VCaP (cell line): ENCODE data around the gene ZPBP2.
"Not testable (repeated sequence)": the region's sequence is repeated elsewhere in the genome, so short reads cannot be mapped to it uniquely, and the experiment has no call there.

Source experiments
- H3K27ac ChIP-seq: fragments of 450-650 bp; 2 replicates; pipeline ENCODE4 v1.5.1; 2017
- CTCF ChIP-seq: fragments of 450-650 bp; conservative IDR thresholded peaks from 2 replicates; pipeline ENCODE4 v1.5.1; 2017; ENCODE audit warnings: mild to moderate bottlenecking, moderate library complexity

ZPBP2 gene

GRCh38 chr17:39841134-39841683 lies 26.8 kb upstream of the ZPBP2 start:
- TF ChIP-seq CTCF = no peak
- H3K27ac ChIP-seq = no peak overlapping the region

- TF ChIP-seq CTCF = no peak
- no peak overlapping the region for H3K27ac ChIP-seq
Observed at GRCh38 chr17:39845052-39845846, 22.8 kb upstream of the ZPBP2 start.

GRCh38 chr17:39846205-39846604 lies 21.8 kb upstream of the ZPBP2 start:
- no peak for TF ChIP-seq CTCF
- H3K27ac ChIP-seq = no peak overlapping the region

GRCh38 chr17:39848600-39848999 lies 19.4 kb upstream of the ZPBP2 start:
- no peak overlapping the region for H3K27ac ChIP-seq
- TF ChIP-seq CTCF = no peak

GRCh38 chr17:39850186-39850585 lies 17.8 kb upstream of the ZPBP2 start:
- H3K27ac ChIP-seq = not testable (repeated sequence)

GRCh38 chr17:39852239-39852638 lies 15.8 kb upstream of the ZPBP2 start:
- no peak for TF ChIP-seq CTCF

GRCh38 chr17:39854909-39855308 lies 13.1 kb upstream of the ZPBP2 start:
- TF ChIP-seq CTCF = no peak
- H3K27ac ChIP-seq = no peak overlapping the region

More at GRCh38 chr17:39852239-39852638, 15.8 kb upstream of the ZPBP2 start:
- H3K27ac ChIP-seq = no peak overlapping the region

GRCh38 chr17:39855911-39856649 lies 11.9 kb upstream of the ZPBP2 start:
- H3K27ac ChIP-seq = not testable (repeated sequence)
